ENCODE results near the gene ZNF227. TPM values are rescaled to one million over a fixed set of nuclear protein-coding genes. Genes with fewer than 3 reads are reported as not detected.
A peak's percentile ranks its signal among the peaks of the same experiment; 100 is the strongest.

ZNF227 gene
- total and polyA plus RNA-seq, 9 of the 15 experiments (the other 6 are each of a cell fraction or from before 2014, with no cell fraction given) = 3.0 to 15.1 (median 10.0) TPM

GRCh38 chr19:44212250-44212865, at the start of gene ZNF227 (continued):
- TF ChIP-seq ZBTB8A (IDR thresholded peaks at IDR 0.05; ENCODE audit: partially characterized antibody) (no peak), SMARCE1 (IDR thresholded peaks at IDR 0.05) (no peak), HDAC3 (IDR thresholded peaks at IDR 0.05; ENCODE audit: borderline replicate concordance, partially characterized antibody) (no peak), GABPB2 (CRISPR knock-in tag; conservative IDR thresholded peaks at IDR 0.05) (no peak), U2AF2 (optimal IDR thresholded peaks at IDR 0.05; ENCODE audit: low read depth, low read length) (no peak), HMGXB4 (CRISPR knock-in tag; IDR thresholded peaks at IDR 0.05) (no peak), ZNF589 (CRISPR knock-in tag; IDR thresholded peaks at IDR 0.05; ENCODE audit: low read depth) (no peak), RBM22 (IDR thresholded peaks at IDR 0.05; ENCODE audit: low read depth, low read length, poor library complexity, severe bottlenecking) (no peak), RBM15 (IDR thresholded peaks at IDR 0.05; ENCODE audit: insufficient read depth, low read length) (no peak), TGIF2 (CRISPR knock-in tag; IDR thresholded peaks at IDR 0.05) (no peak), BHLHE40 (IDR thresholded peaks at IDR 0.05; ENCODE audit: low read length) (peak; percentile 22; the same call in 1 of the 2 replicates), GABPB1 (CRISPR knock-in tag; IDR thresholded peaks at IDR 0.05) (peak; percentile 87), ZNF280B (CRISPR knock-in tag; IDR thresholded peaks at IDR 0.05) (no peak), ZSCAN32 (CRISPR knock-in tag; IDR thresholded peaks at IDR 0.05) (no peak), DLX4 (CRISPR knock-in tag; IDR thresholded peaks at IDR 0.05) (no peak), NR3C1 (CRISPR knock-in tag; IDR thresholded peaks at IDR 0.05) (no peak), MED1 (CRISPR knock-in tag; IDR thresholded peaks at IDR 0.05; ENCODE audit: borderline replicate concordance) (no peak), HMG20B (CRISPR knock-in tag; IDR thresholded peaks at IDR 0.05) (no peak), KLF13 (tag; IDR thresholded peaks at IDR 0.05; ENCODE audit: borderline replicate concordance, low read depth) (no peak), ESRRB (CRISPR knock-in tag; IDR thresholded peaks at IDR 0.05; ENCODE audit: borderline replicate concordance) (no peak)
- TF ChIP-seq, protein P1, sequence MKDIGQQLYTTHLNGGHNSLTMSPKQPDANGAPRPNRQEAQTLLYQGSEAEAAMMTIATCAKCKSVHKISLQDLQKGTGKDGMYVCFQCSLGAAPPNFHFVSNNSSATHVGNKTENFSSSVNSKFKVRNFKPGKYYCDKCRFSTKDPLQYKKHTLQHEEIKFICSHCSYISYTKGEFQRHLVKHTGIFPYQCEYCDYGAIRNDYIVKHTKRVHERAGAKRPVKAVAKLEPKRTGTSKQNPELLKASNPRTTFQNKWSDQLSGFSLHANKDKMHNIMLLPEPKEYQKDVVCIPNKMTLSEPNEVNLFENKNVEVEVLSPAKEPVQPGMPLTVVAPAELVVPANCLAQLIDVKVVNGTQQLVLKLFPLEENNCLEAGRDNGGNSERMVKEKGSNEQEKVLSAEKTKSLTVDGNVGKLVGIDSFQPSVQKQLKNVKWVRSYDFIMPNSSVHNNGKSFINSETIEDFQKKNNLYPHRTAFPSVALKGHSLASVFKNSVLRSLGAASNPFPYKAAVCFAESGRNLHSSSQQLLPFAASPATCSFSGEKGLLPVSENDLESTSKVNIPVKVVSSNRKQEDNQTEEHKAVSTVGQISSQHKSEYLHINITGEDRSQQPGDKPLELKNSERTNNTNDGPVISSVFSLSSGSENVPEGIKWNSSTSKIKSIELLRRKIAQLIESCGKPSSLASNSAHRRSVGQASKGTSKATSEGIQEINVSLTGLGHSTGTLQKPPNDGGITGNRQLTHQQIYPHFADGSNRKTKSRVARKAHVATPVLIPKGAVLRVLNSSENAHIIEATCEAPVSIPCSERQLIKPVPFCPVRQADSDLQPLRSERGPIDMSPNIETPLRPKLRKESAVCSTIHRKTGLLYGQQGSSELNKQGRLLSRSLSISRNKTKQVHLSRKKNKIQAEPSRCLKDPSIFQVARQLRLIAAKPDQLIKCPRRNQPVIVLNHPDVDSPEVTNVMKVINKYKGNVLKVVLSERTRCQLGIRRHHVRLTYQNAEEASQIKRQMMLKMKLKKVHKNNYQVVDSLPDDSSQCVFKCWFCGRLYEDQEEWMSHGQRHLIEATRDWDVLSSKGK (CRISPR knock-in tag; IDR thresholded peaks at IDR 0.05) = no peak
